Effector CD8-positive, alpha-beta T cell (primary cell): ENCODE measurements around the gene ADGRD1.

ENCODE experiments used
- DNase-seq: peaks from one replicate; lab custom pipeline; 2025; lab: John Stamatoyannopoulos, UW

ADGRD1 gene

DNA sequence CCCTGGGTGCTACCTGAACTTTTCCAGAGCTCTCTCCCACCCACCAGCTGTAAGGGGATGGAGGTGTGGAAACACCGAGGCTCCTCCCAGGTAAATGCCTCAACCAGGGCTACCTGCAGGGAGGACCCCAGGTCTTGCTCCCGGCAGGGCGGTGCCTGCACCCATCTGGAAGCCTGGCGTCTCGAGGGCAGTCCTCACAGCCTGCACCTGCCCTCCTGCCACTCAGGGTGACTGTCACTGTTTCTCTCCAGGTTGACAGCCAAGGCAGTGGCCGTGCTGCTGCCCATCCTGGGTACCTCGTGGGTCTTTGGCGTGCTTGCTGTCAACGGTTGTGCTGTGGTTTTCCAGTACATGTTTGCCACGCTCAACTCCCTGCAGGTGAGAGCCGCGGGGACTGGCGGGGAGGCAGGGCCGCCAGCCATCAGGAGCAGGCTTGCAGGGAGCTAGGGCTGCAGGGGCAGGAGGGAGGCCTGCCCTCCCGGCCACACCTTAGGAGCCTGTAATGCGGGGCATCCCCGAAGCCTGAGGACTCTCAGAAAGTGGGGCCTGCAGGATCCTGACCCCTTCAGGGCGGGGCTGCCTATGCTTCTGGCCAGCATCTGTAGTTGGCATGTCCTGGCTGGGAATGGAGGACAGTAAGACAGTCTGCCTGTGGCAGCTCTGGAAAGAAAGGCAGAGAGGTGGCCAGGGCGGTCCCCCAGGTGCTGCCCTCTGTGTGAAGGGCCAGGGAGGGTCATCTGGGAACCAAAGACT, 182.3 kb downstream of the ADGRD1 start:
- no peak for DNase-seq

DNA sequence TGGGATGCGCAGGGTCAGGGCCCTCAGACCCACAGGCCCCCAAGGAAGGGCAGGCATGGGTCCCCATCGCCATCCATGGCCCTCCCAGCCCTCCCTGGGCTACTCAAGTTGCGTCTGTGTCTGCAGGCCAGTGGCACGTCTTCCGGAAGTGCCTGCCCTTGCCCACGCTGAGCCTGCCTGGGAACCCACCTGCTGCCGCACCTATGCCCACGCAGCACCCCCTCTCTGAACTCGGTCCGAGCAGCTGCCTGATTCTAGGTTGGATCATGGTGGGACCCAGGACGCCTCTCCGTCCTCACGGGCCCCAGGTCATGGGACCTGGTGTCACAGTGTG, 182.8 kb downstream of the ADGRD1 start:
- DNase-seq = no peak

DNA sequence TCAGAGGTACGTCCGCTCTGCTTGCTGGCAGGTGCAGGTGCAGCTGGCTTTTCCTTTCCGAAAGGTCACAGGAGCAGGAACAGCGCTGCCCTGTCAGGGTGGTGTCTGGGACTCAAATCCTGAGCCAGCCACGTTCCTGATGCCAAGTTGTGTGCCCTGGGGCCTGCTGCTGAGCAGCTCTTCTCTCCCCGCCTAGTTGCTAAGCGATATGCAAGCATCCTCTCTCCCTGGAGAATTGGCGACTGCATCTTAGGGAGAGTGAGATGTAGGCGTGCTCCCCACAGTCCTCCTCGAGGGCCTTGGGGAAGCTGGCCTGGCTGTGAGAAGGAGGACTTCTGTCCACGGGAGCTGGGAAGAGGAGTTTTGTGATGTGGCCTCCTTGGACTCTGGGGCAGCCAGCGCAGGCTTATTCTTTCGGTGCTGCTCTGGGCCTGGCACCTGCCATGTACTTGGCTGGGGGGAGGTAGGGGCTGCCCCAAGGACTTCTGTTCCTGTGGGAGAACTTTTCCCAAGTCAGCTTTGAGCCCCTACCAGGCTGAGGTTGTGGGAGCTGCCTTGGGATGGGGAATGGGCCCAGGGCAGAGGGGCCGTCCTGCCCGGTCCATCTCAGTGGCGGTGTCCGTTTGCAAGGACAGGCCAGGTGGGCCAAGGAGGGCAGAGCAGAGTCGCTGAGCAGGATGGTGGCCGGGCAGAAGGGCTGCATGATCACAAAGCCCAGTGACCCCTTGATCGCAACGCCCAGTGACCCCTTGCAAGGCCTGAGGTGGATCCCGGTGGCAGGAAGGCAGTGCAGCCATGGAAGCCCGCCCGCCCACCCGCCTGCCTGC, 183.5 kb downstream of the ADGRD1 start:
- no peak for DNase-seq

DNA sequence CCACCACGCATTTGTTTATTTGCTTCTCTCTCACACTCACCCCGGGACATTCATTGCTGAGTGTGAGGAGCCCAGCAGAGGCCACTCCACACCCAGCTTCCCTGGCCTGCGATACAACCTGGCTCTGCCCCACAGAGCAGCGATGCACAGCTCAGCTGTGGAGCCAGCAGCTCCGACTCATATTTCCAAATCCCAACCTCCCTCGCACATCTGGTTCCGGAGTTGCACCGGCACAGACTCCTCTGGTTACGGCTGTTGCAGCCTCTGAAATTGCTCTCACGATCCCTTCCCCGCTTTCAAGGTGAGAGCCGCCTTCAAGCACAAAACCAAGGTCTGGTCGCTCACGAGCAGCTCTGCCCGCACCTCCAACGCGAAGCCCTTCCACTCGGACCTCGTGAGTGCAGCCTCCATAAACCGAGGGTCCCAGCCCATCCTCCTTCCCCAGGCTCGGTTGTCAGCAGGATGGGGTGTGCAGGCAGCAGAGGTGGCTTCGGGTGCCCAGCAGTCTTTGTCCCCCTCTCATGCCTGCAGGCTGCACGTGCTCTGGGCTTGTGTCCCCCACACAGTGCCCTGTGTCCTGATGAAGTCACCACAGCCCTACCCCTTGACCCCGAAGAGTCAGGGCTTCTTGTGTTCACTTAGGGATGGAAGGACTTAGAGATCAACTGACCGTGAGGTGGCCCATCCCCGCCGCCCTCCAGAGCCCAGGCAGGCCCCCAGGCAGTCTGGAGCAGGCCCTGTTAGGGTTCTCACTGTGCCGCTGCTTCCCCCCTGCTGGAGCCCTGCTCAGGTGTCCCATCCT, 184.3 kb downstream of the ADGRD1 start:
- no peak for DNase-seq

DNA sequence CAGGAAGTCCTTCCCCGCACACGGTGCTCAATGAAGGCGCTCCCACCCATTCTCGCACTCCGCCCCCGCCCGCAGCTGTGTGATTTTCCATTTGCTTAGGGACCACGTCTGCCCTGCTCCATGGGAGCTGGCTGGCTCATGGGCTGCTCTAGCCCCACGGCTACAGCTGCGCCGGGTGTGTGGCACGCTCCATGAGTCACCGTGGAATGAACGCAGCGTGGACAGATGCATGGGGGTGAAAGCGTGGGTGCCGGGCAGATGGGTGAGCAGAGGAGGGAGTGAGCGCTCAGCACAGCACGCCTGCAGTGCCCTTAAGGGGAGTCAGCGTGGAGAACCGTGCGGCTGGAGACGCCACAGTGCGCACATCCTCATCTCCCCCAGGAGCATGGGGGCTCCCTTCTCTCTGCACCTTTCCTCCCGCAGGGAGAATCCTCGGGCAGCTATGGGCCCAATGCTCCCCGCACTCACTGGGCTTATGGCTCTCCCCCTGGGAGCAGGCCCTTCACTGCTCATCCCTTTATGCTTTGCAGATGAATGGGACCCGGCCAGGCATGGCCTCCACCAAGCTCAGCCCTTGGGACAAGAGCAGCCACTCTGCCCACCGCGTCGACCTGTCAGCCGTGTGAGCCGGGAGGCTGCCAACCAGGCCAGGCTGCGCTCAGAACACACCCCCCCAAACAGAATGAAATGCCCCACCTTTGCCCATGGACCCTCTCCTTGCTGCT, 185.1 kb downstream of the ADGRD1 start:
- DNase-seq = no peak

DNA sequence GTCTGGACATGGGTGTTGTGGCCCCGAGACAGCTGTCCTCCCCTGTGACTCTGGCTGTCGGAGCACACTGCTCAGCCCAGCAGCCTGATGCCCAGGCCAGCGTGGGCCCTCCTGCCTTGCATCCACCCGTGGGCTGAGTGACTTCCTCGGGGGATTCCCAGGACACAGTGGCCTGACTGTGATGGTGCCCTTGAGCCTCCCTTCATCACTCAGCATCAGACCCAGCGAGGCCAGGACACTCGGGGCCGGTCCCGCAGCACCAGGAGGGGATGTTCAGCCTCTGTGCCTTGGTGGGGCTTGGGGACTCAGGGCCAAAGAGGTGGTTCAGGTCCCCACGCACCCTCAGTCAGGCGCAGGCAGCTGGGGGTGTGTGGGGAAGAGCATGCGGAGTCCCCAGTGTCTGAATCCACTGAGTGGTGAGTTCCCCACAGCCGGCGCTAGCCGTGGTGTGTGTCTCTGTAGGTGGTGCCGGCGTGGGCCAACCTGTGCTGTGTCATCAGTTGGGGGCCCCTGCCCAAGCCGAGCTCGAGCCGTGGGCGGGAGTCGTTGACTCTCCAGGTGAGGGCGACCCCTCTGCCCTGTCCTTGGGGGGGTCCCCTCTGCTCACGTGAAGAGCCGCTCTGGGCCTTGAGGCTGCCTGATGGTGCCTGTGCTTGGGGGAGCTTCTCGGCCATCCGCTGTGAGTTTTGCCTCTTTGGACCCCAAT, 185.8 kb downstream of the ADGRD1 start:
- DNase-seq = no peak

DNA sequence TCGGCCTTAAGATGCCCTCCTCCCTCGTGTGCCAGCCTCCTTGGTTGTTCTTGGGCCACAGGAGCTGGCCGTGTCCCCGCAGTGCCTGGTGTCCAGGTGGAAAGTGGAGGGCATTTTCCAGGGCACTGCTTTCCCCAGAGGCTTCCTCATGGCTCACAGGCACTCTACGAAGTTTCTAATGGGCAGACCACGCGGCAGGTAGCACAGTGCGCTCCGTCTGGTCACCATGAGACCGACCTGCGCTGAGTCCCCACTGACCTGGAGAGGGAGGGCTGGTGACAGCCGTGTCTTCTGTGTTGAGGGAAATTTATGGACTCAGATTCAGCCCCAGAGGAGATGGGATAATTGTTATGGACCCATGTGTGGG, 186.3 kb downstream of the ADGRD1 start:
- DNase-seq = no peak

DNA sequence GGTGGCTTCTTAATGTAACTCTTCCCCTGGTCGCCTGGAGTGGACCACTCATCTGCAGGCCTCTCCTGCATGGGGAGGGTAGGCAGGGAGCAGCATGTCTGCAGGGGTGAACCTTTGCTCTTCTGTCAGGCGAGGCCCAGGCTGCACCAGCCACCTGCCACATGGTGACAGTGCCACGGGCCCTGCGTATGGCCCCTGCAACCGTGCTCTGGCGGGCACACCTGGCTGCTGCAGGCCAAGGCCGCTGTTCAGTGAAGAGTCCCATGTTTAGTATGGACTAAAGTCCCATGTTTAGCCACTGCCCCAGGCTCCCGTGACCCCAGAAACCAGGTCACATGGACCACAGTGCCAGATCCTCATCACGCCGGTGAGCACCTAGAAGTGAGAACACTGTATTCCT, 187.0 kb downstream of the ADGRD1 start:
- no peak for DNase-seq

DNA sequence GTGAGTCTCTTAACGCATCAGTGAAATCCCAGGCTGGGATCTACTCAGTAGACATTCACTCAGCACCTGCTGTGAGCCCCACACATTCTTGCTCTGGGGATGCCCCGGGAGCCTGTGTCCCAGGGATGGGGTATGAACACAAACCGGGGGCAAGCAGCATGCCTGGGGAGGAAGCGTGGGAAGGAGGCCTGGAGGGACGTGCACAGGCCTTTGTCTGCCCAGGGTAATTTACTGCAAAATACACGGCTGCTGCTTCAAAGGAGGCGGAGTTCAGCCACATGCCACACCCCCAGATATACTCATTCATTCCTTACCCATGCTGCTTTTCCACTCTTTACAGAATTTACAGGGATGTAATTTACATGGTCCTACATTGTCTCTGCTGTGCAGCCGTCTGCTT, 187.8 kb downstream of the ADGRD1 start:
- DNase-seq = no peak

DNA sequence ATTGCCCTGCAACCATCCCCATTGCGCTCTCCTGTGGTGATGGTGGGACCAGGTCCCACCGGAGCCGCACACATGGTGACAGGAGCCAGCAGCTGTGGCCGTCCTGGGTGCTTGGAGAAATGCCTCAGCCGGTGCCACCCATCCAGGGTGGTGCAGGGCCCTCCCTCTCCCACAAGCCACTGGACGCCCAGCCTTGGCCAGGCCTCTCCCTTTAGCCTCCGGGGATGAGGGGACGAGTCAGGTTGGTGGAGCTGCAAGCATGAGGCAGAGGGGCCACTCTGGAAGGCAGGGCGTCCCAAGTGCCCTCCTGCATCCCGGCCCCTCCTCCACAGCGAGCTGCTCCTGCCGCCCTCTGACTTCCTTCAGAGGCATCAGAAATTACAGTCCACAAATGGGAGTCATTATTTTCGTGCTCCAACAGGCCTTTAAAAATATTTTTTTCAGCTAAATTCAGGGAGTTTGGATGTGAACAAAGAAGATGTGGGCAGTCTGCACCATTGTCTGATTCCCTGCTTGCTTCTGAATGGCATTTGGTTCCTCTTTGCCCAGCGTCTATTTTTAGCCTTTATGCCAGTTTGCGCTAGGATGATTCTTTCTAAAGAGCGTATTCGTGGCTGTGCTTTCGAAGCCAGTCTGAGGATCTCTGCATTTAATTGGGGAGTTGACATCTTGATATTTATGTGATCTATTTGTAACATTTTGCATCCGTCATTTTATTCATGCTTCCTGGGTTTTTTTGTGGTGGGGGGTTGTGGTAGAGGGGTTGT, 189.4 kb downstream of the ADGRD1 start:
- DNase-seq = no peak

DNA sequence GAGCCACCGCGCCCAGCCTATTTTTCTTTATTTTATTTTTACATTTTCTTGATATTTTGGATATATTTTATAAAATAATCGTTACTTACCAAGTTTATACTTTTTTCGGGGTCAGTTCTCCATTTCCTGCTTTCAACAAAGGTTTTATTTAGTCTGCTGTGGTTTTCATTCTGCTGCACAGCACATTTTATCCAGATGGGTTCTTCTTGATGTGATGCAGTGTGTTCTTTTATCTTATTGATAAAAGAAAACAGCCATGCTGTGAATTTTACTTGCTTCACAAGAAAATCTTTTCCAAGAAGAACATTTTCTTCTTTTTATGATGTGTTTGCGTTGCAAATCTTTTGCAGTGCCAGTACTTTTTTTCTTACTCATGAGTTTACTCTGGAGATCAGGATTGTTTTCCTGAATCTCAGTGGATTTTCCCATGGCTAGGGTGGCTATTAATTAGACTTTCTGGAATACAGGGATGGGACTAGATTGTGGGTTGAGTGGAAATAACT, 192.5 kb downstream of the ADGRD1 start:
- DNase-seq = no peak

DNA sequence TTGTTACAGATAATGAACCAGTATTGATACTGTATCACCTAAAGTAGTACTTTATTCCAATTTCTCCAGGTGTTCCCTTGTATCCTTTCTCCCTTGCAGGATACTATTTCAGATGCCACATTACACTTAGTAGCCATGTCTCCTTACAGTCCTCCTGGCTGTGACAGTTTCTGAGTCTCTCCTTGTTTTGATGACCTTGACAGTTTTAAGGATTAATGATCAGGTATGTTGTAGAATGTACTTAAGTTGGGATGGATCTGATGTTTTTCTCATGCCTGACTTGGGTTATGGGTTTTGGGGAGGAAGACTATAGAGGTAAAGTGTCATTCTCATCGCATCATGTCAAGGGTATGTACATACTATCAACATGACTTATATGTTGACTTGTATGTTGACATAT, 193.6 kb downstream of the ADGRD1 start:
- DNase-seq = no peak

DNA sequence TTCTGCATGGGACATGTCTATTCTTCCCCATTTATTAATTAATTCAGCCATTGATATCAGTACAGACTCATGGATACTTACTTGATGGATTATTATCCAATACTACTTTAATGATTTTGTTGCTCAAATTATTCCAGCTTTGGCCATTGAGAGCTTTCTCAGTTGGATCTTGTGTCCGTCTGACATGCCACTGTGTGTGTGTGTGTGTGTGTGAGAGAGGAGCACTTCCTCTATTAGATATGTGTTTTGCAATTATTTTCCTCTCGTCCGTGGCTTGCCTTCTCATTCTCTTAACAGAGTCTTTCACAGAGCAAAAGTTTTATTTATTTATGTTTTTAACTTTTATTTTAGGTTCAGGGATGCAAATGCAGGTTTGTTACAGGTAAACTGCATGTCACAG, 194.2 kb downstream of the ADGRD1 start:
- DNase-seq = no peak

DNA sequence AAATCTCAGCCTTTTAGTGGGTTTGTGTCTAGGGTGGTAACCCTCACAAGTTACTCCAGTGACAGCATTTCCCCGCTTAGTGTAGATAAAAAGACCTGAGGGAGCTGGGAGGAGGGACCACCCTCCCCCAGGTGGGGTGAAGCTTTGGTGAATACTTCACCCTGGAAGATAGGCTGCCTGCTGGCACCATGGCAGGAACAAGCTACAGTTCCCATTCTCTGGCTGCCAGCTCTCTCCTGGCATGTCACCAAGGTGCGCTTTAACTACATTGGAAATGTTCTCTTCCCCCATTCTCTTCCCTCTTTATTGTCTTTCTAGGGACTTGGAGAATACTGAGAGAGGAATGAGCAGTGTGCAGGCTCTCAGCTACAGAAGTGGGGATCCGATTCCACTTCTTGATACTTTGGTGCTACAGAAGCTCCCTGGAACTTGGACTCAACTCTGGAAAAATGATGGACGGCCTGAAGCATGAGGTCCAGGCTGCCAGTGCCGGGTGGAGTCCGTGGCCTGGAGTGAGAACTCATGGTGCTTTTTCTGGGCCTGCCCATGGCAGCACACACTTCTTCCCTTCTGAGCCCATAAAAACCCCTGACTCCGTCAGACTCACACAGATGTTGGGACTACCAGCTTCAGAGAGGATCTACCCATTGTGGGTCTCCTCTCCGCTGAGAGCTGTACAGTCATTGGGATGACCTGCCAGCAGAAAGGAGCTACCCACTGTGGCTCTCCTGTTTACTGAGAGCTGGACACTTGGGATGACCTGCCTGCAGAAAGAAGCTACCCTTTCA, 198.0 kb downstream of the ADGRD1 start:
- DNase-seq = no peak

DNA sequence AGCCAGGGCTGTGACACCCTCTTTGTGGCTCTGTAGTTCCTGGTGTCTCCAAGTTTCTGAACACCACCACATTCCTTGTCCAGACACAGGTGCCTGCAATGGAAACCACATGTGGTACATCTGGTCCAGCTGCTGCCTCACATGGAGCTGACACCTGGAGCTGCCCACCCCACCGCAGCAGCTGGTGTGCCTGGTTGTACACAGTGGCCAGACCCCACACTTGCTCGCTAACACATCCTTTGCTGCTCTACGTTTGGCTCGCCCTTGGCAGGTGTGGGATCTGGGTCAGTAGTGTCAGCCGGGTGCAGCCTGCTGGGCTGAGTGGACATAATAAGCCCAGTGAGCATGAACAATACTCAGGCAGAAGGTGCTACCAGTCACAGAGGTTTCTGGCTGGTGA, 198.9 kb downstream of the ADGRD1 start:
- DNase-seq = no peak

DNA sequence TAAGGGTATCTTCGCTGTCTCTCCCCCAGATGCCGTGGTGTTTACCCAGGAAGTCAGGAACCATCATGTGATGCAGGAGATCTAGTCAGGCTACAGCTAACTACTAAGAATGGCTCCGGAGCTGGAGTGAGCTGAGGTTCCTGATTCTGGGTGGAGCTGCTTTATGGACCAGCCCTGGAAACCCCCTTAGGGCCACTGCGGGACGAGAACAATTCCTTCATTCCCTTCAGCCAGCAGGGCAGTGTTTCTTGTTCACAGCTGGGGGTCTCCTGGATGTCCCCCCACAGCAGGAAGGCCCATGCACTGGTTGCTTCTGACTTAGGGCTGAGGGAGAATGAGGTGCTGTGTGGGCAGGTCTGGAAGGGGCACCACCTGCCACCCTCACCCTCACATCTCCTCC, 199.3 kb downstream of the ADGRD1 start:
- no peak for DNase-seq

DNA sequence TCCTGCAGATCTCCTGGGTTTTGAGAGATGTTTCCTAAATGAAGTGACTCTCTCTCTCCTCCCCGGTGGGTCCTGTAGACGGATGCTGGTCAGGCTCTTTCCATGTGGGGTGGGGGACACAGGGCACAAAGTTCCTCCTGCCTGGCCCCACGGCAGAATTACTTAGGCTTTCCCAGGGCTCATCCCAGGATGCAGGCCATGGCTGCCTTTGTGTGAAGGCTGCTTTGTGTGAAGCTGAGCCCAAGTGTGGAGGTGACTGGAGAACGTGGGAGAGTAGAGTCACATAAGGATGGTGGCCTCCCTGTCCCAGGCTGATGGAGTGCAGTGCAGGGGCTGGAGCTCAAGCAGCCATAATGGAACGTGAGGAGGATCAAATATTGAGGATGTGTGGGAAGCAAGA, 200.2 kb downstream of the ADGRD1 start:
- no peak for DNase-seq

DNA sequence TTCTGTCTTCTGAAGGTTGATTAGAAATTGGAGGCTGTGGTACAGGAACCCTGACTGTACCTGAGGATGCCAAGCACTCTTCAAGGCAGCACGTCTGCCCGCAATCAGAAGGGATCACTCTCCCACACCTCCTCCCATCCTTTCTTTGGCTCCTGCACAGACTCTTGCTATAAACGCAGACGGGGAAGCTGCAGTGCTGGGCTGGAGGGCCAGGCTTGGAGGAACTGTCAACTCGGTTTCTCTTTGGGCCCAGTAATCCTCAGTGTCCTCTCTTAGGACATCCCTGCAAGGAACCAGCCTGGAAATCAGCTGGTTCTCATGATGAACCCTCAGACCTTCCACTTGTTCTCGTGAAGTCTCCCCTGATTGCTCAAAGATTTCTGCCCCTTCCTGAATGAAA, 201.4 kb downstream of the ADGRD1 start:
- DNase-seq = no peak

DNA sequence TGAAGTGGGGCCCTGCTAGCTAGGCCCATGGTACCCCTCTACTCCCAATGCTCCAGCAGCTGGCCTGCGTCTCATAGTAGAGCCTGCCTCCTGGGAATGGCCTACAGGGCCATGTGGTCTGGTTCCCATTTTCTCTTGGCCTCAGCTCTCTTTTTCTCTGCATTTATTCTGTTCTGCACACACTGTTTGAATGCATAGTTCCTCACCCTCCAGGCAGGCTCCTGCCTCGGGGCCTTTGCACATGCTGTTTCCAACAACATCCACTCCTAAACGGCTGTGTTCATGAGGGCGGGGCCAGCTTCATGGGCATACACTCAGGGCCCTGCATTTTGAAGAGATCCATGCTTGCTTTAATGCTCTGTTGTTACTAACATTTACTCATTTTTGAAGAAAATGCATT, 204.0 kb downstream of the ADGRD1 start:
- no peak for DNase-seq

DNA sequence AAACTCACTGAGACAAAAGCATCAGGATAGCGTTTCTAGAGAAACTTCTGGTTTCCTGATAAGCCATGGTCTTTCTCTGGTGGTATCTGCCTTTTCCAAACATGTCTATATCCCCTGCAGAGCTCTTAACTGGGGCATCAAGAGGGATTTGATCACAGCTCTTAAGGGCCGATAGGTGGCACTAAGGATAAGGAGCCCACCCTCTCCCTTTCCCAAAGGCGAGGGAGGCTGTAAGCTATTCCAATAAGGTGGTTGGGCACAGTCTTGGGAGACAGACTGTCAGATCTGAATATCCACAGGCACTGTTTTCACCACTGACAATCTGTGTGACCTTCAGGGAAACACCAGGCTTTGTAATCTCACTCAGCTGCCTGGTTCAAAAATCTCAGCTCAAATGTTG, 206.0 kb downstream of the ADGRD1 start:
- no peak for DNase-seq
